ENCODE measurements around the gene ANKRD17.
"Not testable (repeated sequence)": the region's sequence is repeated elsewhere in the genome, so short reads cannot be mapped to it uniquely, and the experiment has no call there.

ANKRD17 gene

DNA sequence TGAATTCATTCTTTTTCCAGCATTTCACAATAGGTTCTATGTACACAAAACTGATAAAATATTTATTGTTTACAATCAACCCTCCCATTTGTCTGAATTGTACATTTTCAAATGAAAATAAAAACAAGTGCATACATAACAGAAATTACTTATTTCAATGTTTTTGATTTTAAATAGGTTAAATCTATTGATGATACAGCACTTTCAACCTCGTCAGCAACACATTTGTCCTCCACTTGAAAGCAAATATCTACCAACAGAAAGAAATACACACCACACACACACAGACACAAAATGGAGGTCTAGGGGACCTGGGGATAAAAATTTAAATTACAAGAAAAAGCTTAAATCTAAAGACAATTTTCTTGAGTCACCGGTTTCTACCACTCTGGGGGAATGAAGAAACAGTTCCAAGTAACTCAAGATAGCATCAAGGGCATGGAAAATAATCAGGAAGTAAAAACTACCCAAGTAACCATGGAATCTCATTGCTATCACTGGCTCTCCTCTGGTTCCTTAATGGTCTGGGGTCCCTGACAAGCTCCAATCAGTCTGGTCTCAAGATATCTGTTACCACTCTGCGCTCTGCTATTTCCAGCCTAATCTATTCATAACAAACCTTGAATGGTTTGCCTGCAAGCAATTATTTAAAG is 27.6 kb downstream of the ANKRD17 start:
- DNase-seq = no peak
- peaks cover 8% of the 10 kb centered on the region for H3K36me3 ChIP-seq (replicated peaks)
- no peak overlapping the region for H3K4me3 ChIP-seq (ENCODE audit: low read depth, low read length)
- H3K27ac ChIP-seq = no peak overlapping the region
- in situ Hi-C loops (cut with HindIII; ENCODE audit: low pct_ligation_motif_present, low sequenced_read_pairs) = no loop called here
- no peak for TF ChIP-seq CTCF (IDR thresholded peaks at IDR 0.05; ENCODE audit: low read depth, low read length, missing control alignments)
- no peaks in the 10 kb centered on the region for H3K27me3 ChIP-seq (replicated peaks)

DNA sequence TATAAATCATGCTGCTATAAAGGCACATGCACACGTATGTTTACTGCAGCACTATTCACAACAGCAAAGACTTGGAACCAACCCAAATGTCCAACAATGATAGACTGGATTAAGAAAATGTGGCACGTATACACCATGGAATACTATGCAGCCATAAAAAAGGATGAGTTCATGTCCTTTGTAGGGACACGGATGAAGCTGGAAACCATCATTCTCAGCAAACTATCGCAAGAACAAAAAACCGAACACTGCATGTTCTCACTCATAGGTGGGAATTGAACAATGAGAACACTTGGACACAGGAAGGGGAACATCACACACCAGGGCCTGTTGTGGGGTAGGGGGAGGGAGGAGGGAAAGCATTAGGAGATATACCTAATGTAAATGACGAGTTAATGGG is 29.8 kb downstream of the ANKRD17 start:
- H3K27ac ChIP-seq; DNase-seq; H3K27me3 ChIP-seq (replicated peaks); H3K4me3 ChIP-seq (ENCODE audit: low read depth, low read length); in situ Hi-C loops (cut with HindIII; ENCODE audit: low pct_ligation_motif_present, low sequenced_read_pairs); H3K36me3 ChIP-seq (replicated peaks): not testable (repeated sequence)

- no peak overlapping the region for H3K27ac ChIP-seq
- no peak for TF ChIP-seq CTCF (IDR thresholded peaks at IDR 0.05; ENCODE audit: low read depth, low read length, missing control alignments)
- H3K27me3 ChIP-seq (replicated peaks) = no peaks in the 10 kb centered on the region
- no peak for DNase-seq
- H3K4me3 ChIP-seq (ENCODE audit: low read depth, low read length) = no peak overlapping the region
- in situ Hi-C loops (cut with HindIII; ENCODE audit: low pct_ligation_motif_present, low sequenced_read_pairs) = no loop called here
- H3K36me3 ChIP-seq (replicated peaks) = no peaks in the 10 kb centered on the region
Observed at GRCh38 chr4:73224886-73225285, 33.7 kb downstream of the ANKRD17 start.

DNA sequence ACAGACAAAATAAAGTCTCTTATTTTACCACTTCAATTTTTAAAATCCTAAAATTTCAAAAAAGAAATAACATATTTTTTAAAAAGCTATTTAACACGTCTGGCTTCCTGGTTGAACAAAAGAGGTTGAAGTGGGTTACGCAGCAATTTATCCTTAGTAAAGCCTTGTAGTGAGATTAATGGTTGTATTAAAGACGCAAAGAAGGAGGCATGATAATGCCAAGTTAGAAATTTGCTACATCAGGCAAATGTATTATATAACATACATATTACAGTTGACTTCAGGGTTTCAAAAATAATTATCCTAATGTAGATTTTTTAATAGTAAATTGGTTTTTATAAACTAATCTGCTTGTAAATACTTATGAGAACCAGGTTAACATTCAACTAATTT is 35.3 kb downstream of the ANKRD17 start:
- Histone ChIP-seq H3K27me3 (replicated peaks) (no peaks in the 10 kb centered on the region), H3K36me3 (replicated peaks) (no peaks in the 10 kb centered on the region), H3K4me3 (ENCODE audit: low read depth, low read length) (no peak overlapping the region), H3K27ac (peak overlapping the region; percentile 80)
- TF ChIP-seq CTCF (IDR thresholded peaks at IDR 0.05; ENCODE audit: low read depth, low read length, missing control alignments) = no peak
- DNase-seq = no peak
- in situ Hi-C loops (cut with HindIII; ENCODE audit: low pct_ligation_motif_present, low sequenced_read_pairs) = no loop called here

GRCh38 chr4:73222466-73223257 is 35.9 kb downstream of the ANKRD17 start:
- H3K4me3 ChIP-seq (ENCODE audit: low read depth, low read length) = peak overlapping the region; percentile 70
- in situ Hi-C loops (cut with HindIII; ENCODE audit: low pct_ligation_motif_present, low sequenced_read_pairs) = no loop called here
- H3K36me3 ChIP-seq (replicated peaks) = no peaks in the 10 kb centered on the region
- no peaks in the 10 kb centered on the region for H3K27me3 ChIP-seq (replicated peaks)
- DNase-seq = peak; percentile 93
- no peak for TF ChIP-seq CTCF (IDR thresholded peaks at IDR 0.05; ENCODE audit: low read depth, low read length, missing control alignments)
- peak overlapping the region; percentile 80 for H3K27ac ChIP-seq

GRCh38 chr4:73221734-73222133 is 36.9 kb downstream of the ANKRD17 start:
- no peak overlapping the region for H3K27ac ChIP-seq
- H3K27me3 ChIP-seq (replicated peaks) = no peaks in the 10 kb centered on the region
- no peaks in the 10 kb centered on the region for H3K36me3 ChIP-seq (replicated peaks)
- DNase-seq = no peak
- H3K4me3 ChIP-seq (ENCODE audit: low read depth, low read length) = peak overlapping the region; percentile 70
- TF ChIP-seq CTCF (IDR thresholded peaks at IDR 0.05; ENCODE audit: low read depth, low read length, missing control alignments) = no peak
- in situ Hi-C loops (cut with HindIII; ENCODE audit: low pct_ligation_motif_present, low sequenced_read_pairs) = no loop called here
